Measurements from ENCODE around the gene TTBK1.

The TTBK1 gene

DNA sequence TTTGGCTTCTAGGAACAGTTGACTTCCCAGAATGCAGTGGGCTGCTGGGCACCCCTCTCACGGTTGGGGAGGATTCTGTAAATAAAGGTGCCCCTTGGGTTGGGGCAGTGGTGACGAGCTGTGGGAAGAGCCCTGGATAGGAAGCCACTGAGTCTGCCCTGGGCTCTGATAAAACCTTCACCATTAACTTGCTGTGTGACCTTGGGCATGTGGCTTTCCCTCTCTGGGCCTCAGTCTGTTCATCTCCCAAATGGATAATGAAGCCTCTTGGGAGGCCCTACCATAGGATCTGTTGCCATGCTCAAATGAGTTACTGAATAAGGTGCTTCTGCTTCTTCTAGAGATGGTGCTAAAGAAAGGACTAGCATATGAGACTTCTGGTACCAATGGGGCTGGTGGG is 61.6 kb downstream of the TTBK1 start:
- DNase-seq (ENCODE audit: low read depth, low spot score) = no peak

DNA sequence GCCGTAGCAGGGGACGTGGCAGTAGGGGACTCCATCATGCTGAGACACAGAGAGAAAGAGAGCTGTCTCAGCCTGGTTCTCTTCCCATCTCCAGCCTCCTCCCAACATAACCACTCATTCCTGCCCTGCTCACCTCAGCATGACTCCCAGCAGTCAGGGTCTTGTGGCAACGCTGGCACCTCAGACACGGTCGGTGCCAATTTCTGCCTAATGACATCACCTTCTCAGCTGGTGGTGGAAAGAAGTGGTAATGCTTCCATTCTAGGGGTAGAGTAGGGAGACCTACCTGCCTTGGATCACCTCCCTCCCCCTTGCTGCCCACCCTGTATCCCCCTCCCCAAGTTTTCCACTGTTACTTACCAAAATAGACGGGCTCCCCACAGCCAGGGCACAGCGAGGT is 62.8 kb downstream of the TTBK1 start:
- DNase-seq (ENCODE audit: low read depth, low spot score) = no peak

DNA sequence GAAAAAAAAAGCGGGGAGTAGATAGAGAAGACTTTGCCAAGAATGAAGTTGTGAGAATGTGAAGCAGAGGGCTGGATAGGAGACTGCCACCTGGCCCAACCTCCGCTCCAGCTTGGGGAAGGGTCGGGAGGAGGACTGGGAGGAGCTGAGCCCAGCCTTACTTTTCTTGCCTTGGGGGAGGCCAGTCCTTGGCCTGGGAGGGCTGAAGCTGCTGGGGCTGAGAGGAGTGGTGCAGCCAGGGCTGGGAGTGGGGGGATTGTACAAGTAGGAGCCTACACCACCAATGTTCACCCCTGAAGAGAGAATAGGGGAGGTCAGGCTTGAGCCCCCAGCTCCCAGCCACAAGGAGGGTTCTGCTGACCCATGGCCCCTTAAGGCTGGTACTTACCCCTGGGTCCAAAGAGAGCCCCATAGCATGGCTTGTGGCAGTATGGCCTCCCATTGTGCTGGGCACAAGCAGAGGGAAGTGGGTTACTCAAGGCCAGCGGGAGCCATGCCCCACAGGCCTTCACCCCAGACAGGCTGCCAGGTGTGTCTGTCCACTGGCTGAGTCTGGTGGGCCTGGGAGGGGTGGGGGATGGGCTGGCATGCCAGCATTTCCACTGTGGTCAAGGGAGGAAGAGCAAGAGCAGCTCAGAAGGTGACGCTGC is 64.3 kb downstream of the TTBK1 start:
- no peak for DNase-seq (ENCODE audit: low read depth, low spot score)

DNA sequence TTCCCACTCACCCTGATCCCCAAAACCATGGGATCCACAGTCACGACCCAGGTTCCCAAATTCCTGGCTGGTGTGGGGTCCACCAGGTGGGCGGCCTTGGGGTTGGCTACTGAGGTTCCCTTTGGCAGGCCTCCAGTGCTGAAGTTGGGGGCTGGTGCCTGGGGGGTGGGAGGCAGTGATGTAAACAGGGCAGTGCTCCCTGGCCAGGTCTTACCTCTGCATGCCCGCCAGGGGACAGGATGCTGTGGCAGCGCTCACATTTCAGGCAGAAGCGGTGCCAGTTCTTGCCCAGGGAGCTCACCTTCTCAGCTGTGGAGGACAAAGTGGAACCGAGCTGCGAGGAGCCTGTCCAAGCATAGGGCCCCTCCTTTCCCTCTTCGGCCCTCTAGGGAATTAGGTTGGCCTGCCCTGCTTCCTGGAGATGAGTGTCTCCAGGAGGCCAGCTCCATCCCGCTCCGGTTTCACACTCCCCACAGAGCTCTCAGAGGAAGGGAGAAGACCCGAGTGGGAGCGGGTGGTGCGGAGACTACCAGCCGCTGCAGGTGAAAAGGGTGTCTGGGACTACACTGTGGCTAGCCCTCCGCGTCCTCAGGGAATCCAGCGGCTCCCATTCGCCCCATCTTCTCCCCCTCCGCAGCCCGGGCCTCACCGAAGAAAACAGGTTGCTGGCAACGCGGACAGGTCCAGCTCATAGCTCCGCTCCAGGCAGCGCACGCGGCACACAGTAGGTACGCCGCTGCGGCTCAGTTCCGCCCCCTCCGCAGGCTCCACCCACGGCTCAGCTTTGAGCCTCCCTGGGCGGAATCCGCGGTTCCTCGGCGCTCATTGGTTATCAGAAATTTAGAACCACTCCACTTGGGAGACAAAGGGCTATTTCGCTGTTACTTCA is 65.1 kb downstream of the TTBK1 start, which contains the start of gene CRIP3:
CRIP3 (minus strand) TSS at position 726 of the 889 bp plus-strand sequence; CDS start at position 692, 34 bp downstream.
- DNase-seq (ENCODE audit: low read depth, low spot score) = no peak

DNA sequence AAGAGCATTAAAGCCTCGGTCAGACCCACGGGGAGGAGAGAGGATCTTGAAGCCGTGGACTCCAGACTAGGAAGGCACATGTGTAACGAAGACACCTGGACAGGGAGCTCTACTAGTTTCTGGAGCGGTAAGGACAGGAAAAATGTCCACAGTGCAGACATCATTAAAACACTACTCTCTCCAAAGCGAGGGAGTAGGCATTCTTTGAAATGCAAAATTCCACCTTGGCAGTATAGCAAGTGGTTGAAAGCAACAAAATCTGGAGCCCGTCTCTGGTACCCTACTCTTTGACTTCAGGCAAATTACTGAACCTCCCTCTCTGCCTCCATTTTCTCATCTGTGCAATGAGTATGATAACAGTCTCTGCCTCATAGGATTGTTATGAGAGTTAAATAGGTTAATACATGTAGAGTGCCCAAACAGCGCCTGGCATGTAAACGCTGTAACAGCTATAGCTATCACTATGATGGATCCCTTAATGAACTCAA is 65.8 kb downstream of the TTBK1 start:
- DNase-seq (ENCODE audit: low read depth, low spot score) = no peak

DNA sequence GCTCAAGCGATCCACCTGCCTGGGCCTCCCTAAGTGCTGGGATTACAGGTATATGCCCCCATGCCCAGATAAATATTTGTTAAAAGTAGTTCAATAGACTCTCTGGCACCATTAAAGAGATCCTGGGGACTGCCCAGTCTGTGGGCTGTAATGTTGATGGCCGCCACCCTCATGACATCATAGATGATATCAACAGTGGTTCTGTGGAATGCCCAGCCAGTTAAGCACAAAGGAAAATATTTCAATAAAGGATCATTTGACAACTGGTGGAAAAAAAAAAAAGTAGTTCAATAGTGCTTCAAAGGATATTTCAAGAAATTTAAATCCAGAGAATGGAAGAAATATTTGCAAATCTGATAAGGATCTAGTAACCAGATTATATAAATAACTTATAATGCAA is 66.9 kb downstream of the TTBK1 start:
- no peak for DNase-seq (ENCODE audit: low read depth, low spot score)

DNA sequence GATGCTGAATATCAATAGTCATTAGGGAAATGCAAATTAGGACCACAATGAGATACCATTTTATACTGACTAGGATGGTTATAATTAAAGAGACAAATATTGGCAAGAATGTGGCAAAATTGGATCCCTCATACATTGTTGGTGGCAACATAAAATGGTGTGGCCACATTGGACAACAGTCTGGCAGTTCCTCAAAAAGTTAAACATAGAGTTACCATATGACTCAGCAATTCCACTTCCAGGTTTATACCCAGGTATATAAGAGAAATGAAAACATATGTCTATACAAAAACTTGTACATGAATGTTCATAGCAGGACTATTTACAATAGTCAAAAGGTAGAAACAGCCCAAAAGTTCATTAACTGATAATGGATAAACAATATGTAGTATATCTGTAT is 67.3 kb downstream of the TTBK1 start:
- DNase-seq (ENCODE audit: low read depth, low spot score) = no peak

DNA sequence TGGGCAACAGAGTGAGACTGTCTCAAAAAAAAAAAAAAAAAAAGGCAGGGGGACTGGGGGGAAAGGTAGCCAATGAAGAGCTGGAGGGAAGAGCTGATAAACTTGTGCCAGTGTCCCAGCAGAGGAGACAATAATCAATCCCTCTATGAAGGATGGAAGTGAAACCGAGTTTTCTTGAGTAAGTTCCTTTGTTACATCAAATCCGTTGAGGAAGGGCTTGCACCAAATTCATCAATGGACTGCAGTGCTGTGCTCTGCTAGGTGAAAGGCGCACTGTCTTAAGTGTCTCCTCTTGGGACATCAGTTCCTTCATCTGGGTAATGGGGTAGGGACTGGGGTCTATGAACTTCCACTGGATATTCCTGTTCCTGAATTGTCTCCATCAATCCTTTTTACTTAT is 68.4 kb downstream of the TTBK1 start:
- no peak for DNase-seq (ENCODE audit: low read depth, low spot score)

DNA sequence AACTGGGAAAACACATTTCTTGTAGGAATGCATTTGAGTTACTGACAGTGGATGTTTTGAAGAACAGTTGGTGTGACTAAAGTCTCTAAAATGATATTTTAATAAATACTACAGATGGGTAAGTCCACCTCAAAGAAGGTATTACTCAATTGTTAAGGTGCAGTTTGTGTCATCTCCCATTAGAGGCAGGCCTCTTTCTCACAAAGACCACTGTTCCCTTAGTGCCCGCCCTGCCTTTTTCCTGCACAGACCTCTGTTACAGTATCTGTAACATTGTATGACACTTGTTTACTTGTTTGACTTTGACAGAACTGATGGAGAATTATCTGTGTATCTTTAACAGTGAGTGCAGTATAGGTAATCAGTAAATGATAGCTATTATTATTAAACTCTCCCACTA is 70.5 kb downstream of the TTBK1 start:
- DNase-seq (ENCODE audit: low read depth, low spot score) = no peak

DNA sequence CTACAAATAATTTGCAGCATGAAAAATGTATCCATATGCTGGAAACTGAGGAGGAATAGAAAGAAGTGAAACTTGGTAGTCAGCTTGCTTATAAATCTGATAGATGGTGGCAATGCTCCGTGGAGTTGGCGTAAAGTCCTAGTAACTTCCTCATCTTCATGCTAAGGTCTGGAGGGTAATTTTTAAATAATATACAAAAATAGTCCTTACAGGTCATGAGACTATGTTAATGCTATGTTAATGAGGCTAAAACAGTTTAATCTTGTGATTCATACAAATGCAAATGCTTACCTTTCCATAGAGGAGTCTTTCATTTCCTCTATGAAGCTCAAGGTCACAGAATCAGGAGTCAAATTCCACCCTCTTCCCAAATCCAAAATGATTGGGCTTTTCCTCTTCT is 74.7 kb downstream of the TTBK1 start:
- no peak for DNase-seq (ENCODE audit: low read depth, low spot score)

DNA sequence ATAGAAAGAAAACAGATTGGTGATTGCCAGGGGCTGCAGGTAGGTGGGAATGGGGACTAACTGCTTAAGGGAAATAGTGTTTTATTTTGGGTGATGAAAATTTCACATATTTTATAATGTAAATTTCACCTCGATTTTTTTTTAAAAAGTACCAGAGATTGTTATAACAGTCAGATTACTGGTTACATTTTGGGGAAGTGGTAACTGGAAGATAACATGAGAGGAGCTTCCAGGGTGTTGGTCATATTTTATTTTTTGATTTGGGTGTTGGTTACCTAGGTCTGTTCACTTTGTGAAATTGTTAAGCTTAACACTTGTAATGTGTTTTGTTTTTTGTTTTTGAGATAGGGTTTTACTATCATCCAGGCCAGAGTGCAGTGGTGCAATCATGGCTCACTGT is 82.6 kb downstream of the TTBK1 start:
- DNase-seq (ENCODE audit: low read depth, low spot score) = no peak

DNA sequence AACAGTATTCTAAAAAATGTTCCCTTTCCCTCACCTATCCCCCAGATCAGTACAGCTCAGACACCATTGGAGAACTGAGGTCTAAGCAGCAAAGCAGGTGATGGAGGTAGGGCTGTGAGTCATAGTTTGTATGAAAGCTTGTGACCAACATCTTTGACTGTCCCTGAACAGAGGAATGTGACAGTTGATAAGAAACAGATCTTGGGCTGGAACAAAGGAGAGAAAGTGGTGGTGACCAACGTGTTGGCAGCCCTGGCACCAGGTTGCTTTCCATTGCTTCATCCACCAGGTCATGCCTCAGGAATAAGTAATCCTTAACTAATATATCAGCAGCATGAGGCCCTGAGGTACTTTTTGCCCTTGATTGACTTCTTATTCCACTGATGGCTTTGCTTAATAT is 85.2 kb downstream of the TTBK1 start:
- no peak for DNase-seq (ENCODE audit: low read depth, low spot score)

DNA sequence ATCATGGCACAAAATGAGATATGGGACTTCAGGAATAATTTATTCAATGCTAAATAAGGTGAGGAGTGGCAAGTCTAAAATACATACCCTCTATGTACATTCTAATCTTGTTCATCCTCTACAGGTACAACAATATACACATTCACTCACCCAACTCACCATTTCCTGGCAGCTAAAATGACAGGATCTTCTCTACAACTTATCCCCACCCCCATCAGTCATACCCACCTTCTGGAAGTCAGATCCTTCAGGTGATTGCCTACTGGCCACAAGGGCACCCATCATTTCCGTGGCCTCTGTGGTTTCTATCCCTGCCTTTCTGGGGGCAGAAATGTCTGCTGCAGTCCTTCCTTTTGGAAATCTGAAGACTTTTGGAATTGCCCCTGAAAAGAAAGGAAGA is 88.2 kb downstream of the TTBK1 start:
- DNase-seq (ENCODE audit: low read depth, low spot score) = no peak

DNA sequence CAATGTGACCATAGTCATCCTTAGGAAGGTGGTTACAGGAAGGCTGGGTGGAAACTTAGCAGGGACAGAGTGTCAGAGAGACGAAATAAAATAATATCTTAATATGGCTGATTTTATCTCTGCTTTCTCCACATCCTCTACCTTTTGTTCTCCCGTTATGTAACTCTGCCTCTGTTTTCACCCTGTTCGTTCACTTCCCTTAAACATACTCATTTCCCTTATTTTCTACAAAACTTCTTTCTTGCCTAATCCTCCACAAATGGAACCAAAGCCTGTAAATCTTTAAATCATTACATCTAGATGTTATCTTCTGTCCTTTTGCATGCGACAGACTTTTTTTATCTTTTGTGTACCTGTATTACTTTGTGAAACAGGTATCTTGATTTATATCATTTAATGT is 88.6 kb downstream of the TTBK1 start:
- no peak for DNase-seq (ENCODE audit: low read depth, low spot score)

DNA sequence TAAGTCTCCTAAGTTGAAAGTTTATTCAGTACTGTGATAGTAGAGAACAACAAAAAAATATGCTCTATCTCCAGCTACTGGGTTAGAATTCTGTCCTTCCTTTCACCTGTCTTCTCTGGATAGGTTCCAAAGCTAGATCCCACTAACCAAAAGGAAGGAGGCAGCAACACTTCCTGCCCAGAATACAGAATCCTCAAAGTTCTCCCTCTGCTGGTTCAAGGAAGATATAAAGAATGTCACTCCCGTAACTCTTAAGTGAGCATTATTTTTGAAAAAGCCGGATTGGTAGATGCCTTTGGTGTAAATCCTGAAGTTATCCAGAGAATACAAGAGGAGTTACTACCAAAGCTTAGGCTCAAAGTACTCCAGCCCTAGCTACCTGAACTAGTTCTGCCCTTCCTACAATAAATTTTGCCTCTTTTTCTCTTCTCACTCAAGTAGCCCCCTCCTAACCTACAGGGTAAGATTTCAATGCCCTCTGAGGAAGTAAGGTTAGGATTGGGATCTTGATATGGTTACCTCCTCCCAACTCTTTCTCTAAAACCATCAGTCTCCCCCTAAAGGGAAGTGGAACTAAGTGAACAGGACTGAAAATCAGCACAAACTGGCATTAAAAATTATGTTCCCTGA is 91.3 kb downstream of the TTBK1 start:
- no peak for DNase-seq (ENCODE audit: low read depth, low spot score)

DNA sequence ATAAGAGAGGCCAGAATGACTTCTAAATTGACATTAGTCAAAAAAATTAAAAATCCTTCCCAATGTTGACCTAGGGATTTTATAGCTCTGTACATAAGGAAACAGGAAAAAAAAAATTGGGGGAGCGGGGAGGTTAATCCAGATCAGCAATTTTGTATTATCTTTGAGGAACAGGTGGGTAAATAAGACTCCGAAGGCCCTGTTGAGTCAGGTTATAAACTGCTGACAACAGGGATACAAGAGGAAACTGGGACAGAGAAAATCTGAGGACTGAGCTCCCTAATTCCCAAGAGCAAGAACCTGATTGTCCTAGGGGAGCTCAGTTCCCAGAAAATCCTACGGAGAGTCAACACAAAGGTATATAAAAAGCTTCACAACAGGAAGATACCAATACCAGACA is 92.2 kb downstream of the TTBK1 start:
- DNase-seq (ENCODE audit: low read depth, low spot score) = no peak

DNA sequence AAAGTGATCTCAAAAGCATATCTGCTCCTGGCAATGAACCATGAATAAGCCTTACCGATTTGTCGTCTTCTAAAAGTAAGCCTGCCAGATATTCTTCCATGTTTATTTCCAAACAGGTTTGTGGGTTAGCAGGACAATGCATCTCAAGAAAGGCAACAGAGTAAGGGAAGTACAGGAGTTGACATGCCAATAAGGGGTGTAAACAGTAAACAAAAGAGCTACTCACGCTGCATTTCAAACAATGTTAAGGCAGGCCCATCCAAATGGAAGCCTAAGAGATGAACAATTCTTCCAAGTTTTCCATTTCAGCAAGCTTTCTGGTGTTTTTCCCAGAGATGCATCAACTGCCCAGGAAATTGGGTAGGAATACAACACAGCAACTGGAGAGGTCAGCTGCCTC is 93.1 kb downstream of the TTBK1 start:
- no peak for DNase-seq (ENCODE audit: low read depth, low spot score)
